Astrocyte of the cerebellum (primary cell): ENCODE data around the gene WFS1.

ENCODE experiments used
- DNase-seq: peaks from one replicate; pipeline ENCODE4 v3.0.0-alpha.2; 2011; ENCODE audit warnings: low read depth
- H3K4me3 ChIP-seq: 2 replicates; pipeline ENCODE4 v1.5.1; 2011; ENCODE audit warnings: mild to moderate bottlenecking, low read depth, low read length, moderate library complexity
- CTCF ChIP-seq: IDR thresholded peaks from 2 replicates; pipeline ENCODE4 v1.5.1; 2012; ENCODE audit warnings: low read length, low read depth, moderate library complexity, mild to moderate bottlenecking; ENCODE audit errors: missing control alignments
- in situ Hi-C: cut with HindIII; loops from 2 replicates; pipeline ENCODE4 v1.10.0; 2017; ENCODE audit warnings: low sequenced_read_pairs

The WFS1 gene

DNA sequence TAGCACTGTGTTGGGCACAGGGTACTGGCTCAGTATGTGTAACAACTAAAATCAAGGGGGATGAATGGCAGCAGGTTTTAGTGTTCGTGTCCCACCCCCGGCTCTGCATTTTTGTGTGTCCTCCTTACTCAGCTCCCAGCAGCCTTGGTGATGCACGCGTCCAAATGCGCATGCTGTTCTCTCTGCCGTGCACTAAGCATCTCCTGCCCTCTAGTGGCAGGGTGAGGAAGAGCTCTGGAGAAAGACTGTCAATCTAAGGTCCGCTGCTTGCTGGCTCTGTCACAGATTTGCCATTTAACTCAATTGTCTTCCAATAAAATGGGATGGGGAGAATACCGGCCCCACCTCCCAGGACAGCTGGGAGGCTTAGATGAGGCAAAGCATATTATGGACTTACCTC lies 61.4 kb downstream of the WFS1 start:
- DNase-seq, result no peak
- TF ChIP-seq CTCF, result peak; percentile 63
- in situ Hi-C loops, result no loop called here
- H3K4me3 ChIP-seq, result no peak overlapping the region

DNA sequence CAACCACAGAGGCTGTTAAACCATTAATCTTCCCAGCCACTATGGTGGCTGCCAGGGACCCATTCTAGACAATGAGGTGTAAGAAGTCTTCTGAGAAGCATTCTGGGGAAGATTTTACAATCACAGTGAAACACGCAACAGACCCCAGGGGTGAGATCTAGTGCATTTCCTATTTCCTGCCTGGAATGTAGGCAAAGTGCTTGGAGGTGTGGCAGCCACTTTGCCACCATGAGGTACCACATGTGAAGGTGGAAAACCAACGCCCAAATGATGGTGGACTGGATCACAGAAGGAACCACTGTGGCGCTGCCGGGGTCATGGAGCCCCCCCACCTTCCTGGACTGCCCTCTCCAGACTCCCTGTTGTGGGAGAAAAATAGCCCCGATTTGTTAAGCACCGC lies 61.8 kb downstream of the WFS1 start:
- DNase-seq, result no peak
- in situ Hi-C loops, result no loop called here
- H3K4me3 ChIP-seq, result no peak overlapping the region
- TF ChIP-seq CTCF, result no peak

GRCh38 chr4:6332042-6332668 lies 62.5 kb downstream of the WFS1 start:
- TF ChIP-seq CTCF, result peak; percentile 81
- in situ Hi-C loops, result no loop called here
- no peak overlapping the region for H3K4me3 ChIP-seq
- DNase-seq, result no peak

GRCh38 chr4:6332669-6333050 lies 63.0 kb downstream of the WFS1 start:
- no peak overlapping the region for H3K4me3 ChIP-seq
- TF ChIP-seq CTCF, result no peak
- no peak for DNase-seq
- in situ Hi-C loops, result no loop called here

- peak; percentile 51 for TF ChIP-seq CTCF
- no peak for DNase-seq
- in situ Hi-C loops, result no loop called here
- no peak overlapping the region for H3K4me3 ChIP-seq
Measured at GRCh38 chr4:6333301-6334202, 63.9 kb downstream of the WFS1 start.

DNA sequence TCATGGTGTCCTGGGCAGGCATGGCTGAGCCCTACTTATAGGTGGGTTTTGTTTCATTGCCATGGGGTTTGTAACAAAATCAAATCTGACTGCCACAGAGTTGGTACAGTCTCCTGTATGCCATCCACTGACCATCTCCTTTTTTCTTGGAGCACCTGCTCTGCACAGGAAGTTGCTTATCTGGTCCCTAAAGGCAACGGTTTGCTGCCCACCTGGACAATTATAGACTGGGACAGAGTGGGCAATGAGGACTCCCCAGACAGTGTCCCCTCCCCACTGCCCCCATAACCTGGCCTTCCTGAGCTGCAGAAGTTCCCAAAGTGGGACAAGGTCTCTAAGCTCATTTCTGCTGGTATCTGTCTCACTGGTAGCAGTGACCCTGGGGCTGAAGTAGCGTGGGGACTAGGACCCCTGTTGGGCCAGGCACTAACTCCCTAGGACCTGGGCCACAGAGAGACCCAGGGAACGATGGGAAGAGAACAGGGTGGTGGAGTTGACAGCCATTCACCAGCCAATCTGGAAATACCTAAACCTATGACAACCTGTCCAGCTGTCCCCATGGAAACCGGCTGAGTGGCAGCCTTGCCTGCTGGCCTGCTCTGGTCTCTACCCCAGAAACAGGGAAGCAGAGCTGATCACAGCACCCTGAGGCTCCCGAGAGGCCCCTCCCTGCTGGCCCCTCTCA lies 64.7 kb downstream of the WFS1 start:
- no peak for DNase-seq
- in situ Hi-C loops, result no loop called here
- no peak overlapping the region for H3K4me3 ChIP-seq
- TF ChIP-seq CTCF, result no peak
